Measurements from ENCODE around the gene HSPH1.

DNA sequence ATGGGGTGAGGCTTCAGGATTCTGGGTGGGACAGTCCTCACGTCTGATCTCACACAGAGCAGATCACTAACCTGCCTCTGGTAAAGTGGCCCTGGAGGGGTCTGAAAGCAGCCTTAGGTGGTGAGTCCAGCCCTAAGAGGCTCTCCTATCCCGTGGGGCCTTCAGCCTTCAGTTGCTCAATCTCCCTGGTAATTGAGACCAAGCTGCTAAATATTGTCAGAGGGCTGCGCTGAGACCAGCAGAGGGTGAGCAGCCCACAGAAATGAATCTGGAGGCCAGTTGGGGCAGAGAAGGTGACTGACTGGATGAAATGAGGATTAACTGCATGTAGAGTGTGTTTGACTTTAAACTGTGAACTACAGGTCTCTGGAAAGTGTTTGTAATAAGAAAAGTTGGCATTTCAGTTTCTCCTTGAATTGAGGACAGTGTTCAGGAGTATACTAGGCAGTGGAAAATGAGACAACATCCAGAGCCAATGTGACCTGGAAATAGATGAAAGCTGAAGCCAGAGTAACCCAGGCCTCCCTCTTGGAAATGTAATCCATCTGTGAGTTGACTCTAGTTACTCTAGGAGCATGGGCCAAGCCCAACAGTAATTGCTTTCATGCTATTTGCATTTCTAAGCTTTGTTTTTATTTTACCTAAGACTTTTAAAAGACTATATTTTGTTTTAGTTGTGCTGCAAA, 14.3 kb upstream of the HSPH1 start:
- TF ChIP-seq, protein P1, sequence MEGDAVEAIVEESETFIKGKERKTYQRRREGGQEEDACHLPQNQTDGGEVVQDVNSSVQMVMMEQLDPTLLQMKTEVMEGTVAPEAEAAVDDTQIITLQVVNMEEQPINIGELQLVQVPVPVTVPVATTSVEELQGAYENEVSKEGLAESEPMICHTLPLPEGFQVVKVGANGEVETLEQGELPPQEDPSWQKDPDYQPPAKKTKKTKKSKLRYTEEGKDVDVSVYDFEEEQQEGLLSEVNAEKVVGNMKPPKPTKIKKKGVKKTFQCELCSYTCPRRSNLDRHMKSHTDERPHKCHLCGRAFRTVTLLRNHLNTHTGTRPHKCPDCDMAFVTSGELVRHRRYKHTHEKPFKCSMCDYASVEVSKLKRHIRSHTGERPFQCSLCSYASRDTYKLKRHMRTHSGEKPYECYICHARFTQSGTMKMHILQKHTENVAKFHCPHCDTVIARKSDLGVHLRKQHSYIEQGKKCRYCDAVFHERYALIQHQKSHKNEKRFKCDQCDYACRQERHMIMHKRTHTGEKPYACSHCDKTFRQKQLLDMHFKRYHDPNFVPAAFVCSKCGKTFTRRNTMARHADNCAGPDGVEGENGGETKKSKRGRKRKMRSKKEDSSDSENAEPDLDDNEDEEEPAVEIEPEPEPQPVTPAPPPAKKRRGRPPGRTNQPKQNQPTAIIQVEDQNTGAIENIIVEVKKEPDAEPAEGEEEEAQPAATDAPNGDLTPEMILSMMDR (IDR thresholded peaks at IDR 0.05; ENCODE audit: control extremely low read depth in 1 of 3, insufficient read depth in 1 of 3, low read depth in 1 of 3, low read length in 3 of 3): no peak
- TF ChIP-seq GABPA (IDR thresholded peaks at IDR 0.05; ENCODE audit: borderline replicate concordance, insufficient read depth, low read length): no peak
- no peak for TF ChIP-seq EP300 (IDR thresholded peaks at IDR 0.05; ENCODE audit: borderline replicate concordance in 1 of 2, low read depth in 2 of 2, low read length in 2 of 2)
- TF ChIP-seq KDM1A (IDR thresholded peaks at IDR 0.05; ENCODE audit: borderline replicate concordance, low read length): no peak
- TF ChIP-seq BRCA1 (IDR thresholded peaks at IDR 0.05; ENCODE audit: low read depth, low read length): no peak

Data from H1 (cell line).